GM20000 (cell line): Measurements from ENCODE around the gene ETV7.
"Not testable (repeated sequence)": the region's sequence is repeated elsewhere in the genome, so short reads cannot be mapped to it uniquely, and the experiment has no call there.

Experiments
- DNase-seq: peaks from one replicate; pipeline ENCODE4 v3.0.0; 2012; ENCODE audit warnings: low spot score
- CTCF ChIP-seq: IDR thresholded peaks from 2 replicates; pipeline ENCODE4 v1.5.1; 2012; ENCODE audit warnings: mild to moderate bottlenecking, control low read depth; ENCODE audit errors: extremely low read depth, missing control alignments

The ETV7 gene

DNA sequence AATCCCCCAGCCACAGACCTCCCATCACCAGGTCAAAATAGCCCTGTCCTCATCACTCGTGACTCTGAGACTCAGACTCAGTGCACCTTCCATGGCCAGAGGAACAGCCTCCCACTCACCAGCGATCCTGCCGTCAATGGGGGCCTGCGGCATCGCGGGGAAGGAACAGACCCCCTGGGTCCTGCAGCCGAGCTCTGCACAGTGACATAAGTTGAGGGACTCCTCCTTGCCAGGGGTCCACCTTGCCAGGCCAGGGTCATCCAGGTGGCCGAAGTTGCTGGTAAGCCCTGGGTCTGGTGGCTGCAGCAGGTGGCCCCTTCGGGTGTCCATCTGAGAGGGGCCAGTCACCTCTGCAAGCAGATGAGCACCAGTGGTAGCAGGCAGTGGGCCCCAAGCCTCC is 16.3 kb downstream of the ETV7 start:
- TF ChIP-seq CTCF: no peak
- no peak for DNase-seq

DNA sequence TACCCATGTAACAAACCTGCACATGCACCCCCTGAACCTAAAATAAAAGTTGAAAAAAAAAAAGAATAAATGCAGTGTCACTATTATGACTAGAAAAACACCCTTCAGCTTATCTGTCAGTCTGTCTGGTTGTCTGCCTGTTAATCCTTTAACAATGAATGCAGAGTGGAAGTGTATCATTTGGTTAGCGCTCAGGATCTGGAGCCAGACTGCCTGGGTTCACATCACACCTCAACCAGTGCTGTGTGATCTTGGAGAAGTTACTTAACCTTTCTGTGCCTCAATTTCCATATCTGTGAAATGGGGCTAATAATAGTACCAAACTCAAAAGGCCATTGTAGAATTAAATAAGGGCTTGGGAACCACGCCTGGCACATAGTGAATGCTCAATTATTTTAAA is 16.8 kb downstream of the ETV7 start:
- no peak for DNase-seq
- TF ChIP-seq CTCF: no peak

DNA sequence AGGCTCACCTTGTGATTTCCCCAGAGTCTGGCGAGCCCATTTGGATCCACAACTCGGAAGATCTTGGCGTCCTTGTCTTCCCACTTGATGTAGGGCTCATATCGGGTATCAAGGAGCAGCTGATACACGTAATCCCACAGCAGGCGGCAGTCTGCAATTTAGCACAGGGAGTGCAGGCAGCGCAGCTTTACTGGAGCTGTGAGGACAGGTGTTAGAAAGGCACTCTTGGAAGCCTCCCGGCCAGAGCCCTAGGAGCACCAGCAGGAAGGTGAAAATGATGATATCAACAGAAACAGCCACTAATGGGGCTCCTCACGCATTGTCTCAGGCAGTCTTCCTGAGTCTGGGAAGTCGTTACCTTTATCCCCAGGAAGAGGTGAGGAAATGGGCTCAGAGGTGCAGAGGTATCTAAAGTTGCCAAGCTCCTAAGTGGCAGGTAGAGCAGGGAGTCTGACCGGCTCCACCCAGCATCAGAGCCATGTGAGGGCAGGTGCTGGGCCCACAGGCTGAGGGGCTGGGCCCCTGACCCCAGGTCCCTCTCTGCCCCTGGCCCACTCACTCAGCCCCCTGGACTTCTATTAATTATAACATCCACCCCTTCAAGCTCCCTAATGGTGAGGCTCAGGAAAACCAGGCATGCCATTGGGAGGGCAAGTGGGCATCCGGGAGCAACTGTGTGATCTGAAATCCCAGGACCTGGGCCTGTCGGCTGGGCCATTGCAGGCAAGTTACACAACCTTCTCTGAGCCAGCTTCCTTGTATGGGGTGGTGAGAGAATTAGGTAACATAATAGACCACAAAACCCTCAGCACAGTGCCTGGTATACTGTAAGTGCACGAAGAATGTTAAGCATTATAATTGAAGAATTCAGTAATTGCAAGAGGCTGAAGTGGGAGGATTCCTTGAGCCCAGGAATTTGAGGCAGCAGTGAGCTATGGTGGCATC is 18.3 kb downstream of the ETV7 start:
- TF ChIP-seq CTCF: no peak
- DNase-seq: no peak

DNA sequence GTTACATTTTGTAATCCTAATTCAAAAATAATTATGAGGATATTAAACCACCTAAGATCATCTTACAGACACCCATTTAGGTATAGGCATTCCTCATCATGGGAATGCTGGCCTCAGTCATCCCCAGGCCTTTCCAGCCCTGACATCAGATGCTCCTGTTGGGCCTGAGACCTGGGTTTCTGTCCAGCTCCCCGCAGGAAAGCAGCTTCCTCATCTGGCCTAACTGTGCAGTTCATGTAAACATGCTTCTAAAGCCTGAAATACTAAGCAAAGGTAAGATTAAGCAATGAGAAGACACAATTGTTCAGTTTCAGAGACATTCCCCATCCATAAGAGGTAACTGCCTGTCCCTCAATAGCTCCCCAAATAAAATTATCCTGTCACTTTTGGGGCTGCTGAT is 19.0 kb downstream of the ETV7 start:
- DNase-seq: no peak
- TF ChIP-seq CTCF: no peak

GRCh38 chr6:36367743-36368142 is 19.7 kb downstream of the ETV7 start:
- DNase-seq: no peak

DNA sequence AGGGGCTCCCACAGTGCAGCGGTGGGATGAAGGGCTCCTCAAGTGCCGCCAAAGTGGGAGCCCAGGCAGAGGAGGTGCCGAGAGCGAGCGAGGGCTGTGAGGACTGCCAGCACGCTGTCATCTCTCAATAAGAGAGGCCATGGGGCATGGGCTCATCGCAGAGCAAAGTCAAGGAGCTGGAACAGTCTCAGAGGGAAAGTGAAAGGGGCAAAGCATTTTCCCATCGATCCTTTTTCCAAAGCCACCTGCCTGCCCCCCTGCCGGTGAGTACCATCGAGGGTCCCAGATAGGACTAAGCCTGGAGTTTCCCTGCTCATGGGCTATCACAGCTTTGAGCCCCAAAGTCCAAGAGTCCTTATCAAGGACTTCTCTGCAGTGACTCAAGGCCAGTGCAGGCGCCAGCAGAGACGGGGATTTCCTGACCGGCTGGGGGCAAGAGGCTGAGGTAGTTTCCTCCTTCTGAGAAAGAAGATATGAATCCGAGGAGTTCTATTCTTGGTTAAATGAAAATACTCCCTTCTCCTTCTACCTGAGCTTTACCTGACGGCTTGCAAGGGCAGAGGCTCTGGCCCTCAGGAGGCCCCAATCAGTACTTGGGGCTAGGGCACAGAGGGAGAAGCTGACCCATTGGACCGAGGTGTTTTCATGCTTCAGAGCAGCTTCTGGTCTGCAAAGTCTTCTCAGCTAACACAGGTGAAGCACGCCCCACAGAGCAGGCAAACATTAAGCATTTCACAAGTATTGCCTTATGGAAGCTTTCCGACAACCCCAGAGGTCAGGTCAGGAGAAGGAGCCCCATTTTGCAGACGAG is 22.6 kb downstream of the ETV7 start:
- DNase-seq: peak; percentile 84
- TF ChIP-seq CTCF: no peak

More at GRCh38 chr6:36367743-36368142, 19.7 kb downstream of the ETV7 start:
- no peak for TF ChIP-seq CTCF

DNA sequence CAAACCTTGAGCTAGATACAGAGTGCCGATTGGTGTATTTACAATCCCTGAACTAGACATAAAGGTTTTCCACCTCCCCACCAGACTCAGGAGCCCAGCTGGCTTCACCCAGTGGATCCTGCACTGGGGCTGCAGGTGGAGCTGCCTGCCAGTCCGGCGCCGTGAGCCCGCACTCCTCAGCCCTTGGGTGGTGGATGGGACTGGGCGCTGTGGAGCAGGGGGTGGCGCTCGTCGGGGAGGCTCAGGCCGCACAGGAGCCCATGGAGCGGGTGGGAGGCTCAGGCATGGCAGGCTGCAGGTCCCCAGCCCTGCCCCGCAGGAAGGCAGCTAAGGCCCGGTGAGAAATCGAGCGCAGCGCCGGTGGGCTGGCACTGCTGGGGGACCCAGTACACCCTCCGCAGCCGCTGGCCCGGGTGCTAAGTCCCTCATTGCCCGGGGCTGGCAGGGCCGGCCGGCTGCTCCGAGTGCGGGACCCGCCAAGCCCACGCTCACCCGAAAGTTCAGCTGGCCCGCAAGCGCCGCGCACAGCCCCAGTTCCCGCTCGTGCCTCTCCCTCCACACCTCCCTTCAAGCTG is 23.3 kb downstream of the ETV7 start:
- DNase-seq: not testable (repeated sequence)

- not testable (repeated sequence) for DNase-seq
Measured at GRCh38 chr6:36363371-36363752, 24.1 kb downstream of the ETV7 start.
